GM19324 (cell line): Measurements from ENCODE around the gene POU2F1.
"Not testable (repeated sequence)": the region's sequence is repeated elsewhere in the genome, so short reads cannot be mapped to it uniquely, and the experiment has no call there.

Experiments used
- ATAC-seq: cut with Tn5 transposase; IDR thresholded peaks from one replicate; pipeline ENCODE4 v1.9.1; 2021; ENCODE audit warnings: mild to moderate bottlenecking, moderate library complexity; ENCODE audit not compliant: unreplicated experiment, low FRiP score

The POU2F1 gene

DNA sequence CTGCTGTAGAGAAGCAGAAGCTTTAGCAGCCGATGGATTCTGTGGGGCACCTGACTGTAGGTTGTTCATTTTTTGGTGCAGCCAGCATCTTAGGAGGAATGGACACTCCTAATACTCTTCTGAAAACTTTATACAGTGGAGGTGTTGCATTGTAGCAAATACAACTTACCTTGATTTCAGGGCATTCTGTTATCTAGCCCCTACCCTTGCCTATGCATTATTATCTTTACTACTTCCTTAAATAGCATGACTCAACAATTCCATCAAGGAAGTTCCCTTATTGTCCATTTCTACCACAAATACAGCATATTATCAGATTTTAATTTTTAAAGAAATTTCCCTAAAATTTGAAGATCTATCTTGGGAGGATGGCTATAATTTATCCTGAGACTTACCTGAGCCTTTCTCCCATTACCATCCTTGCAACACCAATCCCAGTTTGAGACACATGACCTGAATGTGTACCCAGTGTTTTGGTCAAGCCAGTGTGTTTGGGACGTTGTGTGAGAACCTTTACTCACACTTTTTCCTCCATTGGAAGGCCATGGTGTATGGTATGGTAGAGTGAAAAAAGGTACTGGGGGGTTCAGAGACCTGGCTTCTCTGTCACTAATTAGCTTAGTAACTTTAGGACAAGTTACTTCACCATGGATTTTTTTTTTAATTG is 9.2 kb downstream of the POU2F1 start:
- ATAC-seq, result no peak

DNA sequence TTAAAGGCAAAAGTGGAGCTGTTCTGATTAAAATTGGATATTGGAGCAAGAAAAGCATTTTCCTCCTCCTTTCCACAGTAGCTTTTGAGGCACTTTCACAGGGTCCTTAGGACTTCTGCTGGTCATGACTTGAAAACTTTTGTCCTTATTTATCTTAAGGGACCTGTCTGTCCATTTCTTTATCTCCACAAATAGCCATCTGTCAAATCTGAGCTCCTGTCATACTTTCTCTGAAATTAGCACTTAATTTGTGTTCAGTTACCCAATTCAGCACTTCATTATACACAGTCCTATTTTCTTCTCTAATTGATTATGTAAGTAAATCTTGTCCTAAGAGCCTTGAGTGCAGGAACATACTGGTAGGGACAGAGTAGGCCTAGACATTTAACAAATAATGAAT is 9.8 kb downstream of the POU2F1 start:
- ATAC-seq, result no peak

DNA sequence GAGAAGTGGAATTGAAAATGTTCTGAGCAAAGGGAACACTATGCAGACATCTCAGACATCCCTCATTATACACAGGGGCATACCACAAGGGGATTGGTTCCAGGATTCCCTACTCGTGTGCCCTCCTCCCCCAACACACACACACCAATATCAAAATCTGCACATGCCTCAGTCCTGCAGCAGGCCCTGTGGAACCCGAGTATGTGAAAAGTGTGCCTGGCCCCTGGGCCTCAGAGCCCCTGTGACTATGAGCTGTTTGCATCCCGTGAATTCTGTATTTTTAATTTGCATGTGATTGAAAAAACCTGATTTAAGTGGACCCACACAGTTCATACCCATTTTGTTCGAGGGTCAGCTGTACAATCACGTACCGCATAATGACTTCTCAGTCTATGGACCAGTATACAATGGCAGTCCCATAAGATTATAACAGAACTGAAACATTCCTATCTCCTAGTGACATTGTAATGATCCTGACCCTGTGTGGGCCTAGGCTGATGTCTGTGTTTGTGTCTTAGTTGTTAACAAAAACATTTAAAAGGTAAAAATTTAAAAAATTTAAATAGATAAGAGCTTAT is 11.3 kb downstream of the POU2F1 start:
- no peak for ATAC-seq

DNA sequence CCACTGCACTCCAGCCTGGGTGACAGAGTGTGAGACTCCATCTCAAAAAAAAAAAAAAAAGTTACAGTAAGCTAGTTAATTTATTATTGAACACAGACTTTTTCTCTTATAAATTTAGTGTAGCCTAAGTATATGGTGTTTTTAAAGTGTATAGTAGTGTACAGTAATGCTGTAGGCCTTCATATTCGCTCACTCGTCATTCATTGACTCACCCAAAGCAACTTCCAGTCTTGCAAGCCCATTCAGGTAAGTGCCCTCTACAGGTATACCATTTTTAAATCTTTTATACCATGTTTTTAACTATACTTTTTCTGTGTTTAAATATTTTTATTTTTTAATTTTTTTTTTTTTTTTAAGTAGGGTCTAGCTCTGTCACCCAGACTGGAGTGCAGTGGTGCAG is 12.1 kb downstream of the POU2F1 start:
- ATAC-seq, result no peak

DNA sequence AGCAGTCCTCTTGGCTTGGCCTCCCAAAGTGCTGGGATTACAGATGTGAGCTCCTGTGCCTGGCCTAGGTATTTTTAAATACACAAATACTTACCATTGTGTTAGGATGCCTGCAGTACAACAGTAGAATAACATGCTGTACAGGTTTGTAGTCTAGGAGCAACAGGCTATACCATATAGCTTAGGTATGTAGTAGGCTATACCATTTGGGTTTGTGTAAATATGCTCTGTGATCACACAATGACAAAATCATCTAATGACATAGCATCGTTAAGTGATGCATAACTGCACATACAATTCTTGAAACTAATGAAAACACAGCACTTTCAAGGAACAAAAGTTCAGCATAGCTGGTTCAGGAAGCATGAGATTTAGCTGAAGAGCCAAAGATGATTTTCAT is 12.7 kb downstream of the POU2F1 start:
- no peak for ATAC-seq

DNA sequence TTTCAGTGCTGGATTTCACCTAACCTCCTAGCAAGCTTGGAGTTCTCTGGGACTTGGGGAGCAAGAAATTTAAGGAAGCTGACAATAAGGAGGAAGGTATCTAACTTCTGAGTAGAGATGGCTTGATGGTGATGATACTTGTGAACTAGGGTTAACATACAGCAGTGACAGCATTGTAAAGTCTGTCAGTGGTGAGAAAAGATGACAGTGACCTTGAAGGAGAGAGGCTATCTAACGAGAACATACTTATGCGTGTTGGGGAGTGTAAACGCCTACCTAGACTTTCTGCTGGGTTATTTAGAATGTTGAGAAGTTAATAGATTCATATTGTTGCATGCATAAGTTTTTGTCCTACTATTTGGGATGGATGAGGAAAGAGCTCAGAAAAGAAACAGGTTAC is 16.3 kb downstream of the POU2F1 start:
- no peak for ATAC-seq

DNA sequence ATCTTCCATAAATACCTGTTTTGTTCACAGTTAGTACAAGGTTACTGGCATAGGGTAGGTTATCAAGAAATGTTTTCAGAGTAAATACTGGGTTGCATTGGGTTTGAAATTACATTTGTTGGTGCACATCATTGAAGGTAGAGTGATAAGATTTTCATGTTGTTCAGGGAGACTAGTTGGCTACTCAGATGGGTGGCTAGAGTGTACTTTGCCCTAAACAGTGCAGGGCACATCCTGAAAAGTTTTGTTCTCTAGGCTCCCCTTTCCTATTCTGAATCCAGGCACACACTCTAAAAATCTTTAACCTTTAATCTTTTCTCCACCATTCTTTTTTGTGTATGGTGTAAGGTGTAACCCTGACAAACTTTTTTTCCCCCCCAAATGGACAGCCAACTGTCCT is 18.0 kb downstream of the POU2F1 start:
- ATAC-seq, result no peak

DNA sequence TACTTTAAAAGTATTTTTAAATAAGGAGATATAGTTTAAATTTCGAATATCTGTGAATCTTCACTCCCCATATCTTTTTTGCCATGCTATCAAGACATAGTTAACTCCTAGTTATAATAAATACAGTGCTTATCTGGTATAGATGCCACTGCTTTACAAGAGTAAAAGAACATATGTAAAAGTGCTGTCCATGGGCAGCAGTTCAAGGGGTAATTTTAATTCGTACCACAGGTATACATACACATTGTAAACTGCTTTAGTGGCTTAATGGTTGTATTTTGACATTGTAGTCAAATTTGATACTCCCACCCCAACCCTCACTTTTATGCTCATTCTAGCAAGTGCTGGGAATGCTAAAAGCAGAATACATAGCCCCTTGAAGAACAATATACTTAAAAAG is 18.6 kb downstream of the POU2F1 start:
- ATAC-seq, result no peak

DNA sequence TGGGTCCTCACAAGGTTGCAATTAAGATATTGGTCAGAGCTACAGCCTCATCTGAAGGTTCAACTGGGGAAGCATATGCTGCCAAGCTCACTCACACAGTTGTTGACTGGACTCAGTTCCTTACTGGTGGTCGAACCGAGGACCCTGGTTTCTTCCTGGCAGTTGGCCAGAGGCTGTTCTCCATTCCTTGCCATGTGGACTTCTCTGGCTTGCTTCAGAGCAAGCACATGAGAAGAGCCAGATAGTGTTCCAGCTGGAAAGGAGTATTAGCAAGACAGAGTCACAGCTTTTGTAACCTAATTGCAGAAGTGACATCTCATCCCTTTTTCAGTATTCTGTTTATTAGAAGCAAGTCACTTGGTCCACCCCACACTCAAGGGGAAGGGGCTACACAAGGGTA is 23.6 kb downstream of the POU2F1 start:
- no peak for ATAC-seq

DNA sequence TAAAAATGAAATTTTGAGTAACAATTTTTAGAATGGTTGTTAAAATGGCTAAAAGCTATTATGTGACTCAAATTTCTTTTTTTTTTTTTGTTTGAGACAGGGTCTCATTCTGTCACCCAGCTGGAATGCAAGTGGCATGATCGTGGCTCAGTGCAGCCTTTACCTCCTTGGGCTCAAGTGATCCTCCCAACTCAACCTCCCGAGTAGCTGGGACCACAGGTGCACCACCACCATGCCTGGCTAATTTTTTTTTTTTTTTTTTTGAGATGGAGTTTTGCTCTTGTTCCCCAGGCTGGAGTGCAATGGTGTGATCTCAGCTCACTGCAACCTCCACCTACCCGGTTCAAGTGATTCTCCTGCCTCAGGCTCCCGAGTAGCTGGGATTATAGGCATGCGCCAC is 24.5 kb downstream of the POU2F1 start:
- ATAC-seq, result not testable (repeated sequence)

DNA sequence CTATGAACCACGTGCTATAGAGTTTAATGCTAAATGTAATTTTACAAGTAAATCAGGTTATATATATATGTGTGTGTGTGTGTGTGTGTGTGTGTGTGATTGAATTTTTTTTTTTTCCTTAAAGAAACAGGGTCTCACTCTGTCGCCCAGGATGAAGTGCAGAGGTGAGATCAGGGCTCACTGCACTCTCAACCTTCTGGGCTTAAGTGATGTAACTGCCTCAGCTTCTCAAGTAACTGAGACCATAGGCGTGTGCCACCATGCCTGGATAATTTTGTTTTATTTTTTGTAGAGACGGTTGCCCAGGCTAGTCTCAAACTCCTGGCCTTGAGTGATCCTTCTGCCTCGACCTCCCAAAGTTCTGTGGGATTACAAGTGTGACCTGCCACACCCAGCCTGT is 26.3 kb downstream of the POU2F1 start:
- ATAC-seq, result no peak

DNA sequence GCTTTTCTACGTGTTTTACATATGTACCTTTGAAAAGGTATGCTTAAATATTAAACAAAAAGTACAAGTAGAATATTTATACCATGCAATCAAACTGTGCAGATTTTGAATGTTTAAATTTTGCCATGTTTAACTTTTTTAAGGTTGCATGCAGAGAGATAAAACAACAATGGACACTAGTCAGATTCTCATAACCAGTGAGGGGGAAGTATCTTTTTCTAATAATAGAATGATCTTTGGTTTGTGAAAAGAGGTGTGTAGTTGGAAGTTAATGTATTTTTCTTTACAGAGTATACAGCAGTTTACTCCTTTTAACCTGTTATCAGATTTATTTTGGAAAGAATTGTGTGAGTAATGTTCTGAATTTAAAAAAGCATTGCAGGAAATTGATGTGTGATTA is 27.1 kb downstream of the POU2F1 start:
- no peak for ATAC-seq

DNA sequence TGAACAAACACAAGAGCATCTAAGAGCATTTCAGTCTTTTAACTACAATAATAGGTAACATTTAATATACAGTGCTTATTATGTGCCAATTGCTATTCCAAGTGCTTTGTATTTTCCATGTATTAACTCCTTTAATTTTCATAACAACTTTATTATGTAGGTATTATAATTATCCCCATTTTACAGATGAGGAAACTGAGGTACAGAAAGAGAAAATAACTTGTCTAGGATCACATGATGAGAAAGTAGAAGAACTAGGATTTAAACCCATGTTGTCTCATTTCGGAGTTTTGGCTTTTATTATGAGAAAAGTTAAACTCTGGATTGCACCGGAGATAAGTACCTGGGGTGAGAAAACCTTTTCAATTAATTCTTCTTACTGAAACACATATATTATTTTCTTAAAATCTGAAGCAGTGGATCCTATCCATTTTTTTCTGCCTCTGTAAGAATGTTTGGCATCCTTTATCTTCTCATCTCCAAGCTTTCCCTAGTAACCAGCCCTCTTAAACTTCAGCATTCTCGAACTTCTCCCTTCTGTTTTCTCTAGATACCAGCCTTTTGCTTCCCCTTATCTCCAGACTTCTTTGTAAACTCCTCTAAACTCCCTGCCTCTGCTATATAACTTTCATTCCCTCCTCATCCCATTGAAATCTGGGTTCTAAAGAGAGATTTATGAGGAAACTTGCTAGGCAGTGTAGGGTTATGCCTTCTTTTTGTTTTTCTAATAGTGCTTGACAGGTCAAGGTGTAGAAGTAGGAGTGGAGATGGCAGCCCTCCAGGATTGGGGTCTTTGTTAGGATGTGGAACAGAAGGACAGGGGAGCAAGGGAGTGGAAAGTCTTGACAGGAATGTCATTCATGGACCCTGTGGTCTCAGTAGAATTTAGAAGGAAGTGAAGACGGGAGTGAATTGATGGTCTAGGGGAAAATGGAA is 28.3 kb downstream of the POU2F1 start:
- no peak for ATAC-seq

DNA sequence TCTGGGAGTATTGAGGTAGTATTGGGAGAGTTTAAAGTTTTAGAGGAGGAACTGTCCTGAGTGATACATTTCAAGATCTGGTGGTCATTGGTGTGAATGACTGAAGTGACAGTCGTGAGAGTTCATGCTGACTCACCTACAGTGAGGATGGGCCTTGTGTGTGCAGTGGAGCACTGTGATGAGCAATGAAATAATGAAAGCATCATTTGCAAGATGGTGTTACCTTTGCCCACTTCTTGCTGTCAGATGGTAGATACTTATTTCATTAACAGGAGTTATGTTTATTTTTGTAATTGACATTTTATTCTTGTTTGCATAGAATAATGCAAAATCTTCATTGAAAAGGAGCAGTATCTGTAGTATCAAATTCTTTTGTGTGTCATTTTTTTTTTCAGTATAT is 29.0 kb downstream of the POU2F1 start:
- ATAC-seq, result no peak

DNA sequence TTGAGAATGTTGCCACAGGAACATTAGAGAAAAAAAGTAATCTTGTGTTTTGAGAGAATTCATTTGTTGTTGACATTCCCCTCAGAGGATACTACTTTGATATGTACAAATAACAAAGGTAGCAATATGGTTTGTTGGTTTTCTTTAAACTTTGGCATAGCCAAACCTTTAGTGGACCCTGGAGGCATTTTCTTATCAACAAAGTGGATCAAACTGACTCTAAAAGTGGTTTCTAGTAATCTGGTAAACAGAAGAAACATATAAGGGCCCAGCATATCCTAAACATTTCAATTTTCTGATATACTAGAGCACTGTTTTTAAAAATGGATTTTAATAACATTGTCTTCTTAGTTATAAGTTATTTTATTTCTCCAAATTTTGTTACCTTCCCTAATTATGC is 29.8 kb downstream of the POU2F1 start:
- ATAC-seq, result no peak

DNA sequence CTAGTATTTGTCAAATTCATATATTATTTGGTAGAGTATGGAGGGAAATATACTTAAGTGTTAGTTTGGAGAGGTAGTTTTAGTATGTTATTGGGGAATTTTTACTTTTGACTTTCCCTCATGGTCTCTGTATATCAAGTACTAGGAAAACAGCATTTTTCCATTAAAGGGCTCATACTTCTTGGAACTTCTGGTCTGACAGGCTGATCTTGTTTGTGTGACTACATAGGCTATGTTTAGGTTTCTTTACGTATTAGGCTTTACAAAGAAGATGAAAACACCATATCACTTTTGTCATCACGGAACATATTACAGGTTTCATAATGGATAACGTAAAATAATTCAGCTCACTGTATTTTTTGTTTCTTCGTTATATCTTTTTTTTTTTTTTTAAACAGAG is 30.8 kb downstream of the POU2F1 start:
- no peak for ATAC-seq

DNA sequence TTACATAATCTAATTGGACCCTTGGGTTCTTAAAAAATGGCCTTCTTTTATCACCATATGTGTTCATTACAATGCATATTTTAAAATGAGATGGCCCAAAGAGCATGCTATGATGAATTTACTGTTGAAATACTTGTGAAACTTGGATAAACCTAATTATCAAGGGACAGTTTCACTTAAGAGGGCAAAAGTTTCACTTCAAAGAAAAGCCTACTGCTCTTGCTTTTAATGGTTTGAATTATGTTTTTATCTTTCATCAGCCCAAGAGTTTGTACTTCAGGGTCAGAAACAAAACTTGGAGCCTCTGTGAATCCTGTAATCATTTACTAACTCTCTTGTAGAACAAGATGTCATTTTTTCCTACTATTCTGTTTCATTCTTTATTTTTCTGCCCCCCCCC is 32.3 kb downstream of the POU2F1 start:
- ATAC-seq, result no peak

DNA sequence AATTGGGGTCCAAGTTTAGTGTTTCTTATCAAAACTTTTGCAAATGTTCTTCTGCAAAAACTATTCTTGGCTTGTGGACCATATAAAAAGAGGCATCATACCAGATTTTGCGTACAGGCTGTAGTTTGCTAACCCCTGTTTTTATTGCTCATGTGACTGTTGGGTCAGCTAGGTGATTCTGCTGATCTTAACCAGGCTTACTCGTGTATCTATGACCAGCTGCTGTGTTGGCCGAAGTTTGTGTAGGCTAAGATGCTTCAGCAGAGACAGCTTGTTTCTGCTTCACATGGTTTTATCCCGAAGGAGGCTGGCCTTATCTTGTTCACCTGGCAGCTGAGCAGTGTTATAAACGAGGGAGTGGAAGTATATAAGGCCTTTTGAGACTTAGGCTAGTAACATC is 38.2 kb downstream of the POU2F1 start:
- no peak for ATAC-seq

DNA sequence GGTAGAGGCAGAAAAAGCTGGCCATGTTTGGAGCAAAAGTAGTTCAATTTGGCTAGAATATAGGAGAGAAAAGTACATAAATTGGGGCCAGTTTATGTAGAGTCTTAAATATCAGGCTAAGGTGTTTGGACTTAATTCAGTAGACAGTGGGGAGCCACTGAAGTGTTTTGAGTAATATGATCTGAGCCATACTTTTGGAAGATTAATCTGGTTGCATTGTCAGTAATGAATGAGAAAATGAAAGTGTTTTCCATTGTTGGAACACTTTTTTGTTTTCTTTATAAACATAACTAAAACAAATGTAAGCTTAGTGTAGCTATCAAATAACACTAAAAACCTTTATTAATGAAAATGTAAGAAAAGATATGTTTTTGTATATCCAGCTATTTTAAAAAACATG is 42.1 kb downstream of the POU2F1 start:
- no peak for ATAC-seq

DNA sequence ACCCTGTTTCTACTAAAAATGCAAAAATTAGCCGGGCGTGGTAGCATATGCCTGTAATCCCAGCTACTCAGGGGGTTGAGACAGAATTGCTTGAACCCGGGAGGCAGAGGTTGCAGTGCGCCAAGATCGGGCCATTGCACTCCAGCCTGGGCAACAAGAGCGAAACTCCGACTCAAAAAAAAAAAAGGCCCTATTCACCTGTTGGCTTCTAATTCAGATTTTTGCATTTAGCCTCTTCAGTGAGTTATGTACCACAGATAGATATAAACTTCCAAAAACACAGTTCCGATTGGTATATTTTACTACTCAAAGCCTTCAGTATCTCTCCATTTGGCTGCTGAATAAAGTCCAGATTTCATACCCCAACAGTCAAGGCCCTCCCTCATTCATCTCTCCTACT is 42.7 kb downstream of the POU2F1 start:
- ATAC-seq, result no peak

DNA sequence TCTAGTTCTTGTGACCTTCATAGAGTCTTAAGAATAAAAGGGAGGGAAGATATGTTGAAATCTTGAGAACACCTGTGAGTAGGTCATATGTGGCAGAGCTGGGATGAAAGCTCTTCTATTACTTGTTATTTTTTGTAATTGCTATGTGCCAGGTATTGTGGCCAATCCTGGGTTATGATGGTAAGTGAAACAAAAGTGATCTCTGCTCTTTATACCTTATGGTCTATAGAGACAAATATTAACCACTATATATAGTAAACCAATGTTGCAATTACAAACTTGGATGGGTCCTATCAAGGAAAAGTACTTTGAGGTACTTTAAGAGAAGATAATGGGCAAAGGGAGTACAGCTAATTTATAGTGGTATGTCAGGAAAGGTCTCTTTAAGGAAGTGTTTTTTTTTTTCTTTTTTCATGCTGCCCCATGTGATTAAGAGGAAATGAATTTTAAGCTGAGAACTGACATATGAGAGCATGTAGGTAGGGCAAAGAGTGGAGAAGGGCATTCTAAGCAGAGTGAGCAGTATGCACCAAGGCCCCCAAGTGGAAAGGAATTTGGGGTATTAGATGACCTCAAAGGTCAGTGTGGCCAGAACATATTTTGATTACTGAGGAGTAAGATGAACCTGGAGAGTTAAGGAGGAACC is 43.3 kb downstream of the POU2F1 start:
- no peak for ATAC-seq
